Measurements from ENCODE around the gene SLC39A1. TPM values are rescaled to one million over a fixed set of nuclear protein-coding genes. Genes with fewer than 3 reads are reported as not detected.
"Not testable (repeated sequence)": the region's sequence is repeated elsewhere in the genome, so short reads cannot be mapped to it uniquely, and the experiment has no call there.

SLC39A1 gene
- total RNA-seq (2014; rRNA removed; shearing (Covaris generic)): 192 and 204 TPM in 2 replicates

GRCh38 chr1:153963030-153963849 is at the start of gene SLC39A1:
Gene SLC39A1 (minus strand): TSS chr1:153963537. CDS start chr1:153962715, 822 bp downstream.
- DNase-seq (ENCODE audit: low spot score): peak; percentile 98

GRCh38 chr1:154012543-154012942 is 49.2 kb upstream of the SLC39A1 start:
- DNase-seq (ENCODE audit: low spot score): not testable (repeated sequence)

- no peak for DNase-seq (ENCODE audit: low spot score)
Observed at GRCh38 chr1:154012129-154012528, 48.8 kb upstream of the SLC39A1 start.

- DNase-seq (ENCODE audit: low spot score): peak; percentile 44
Observed at GRCh38 chr1:154006136-154006535, 42.8 kb upstream of the SLC39A1 start.

- no peak for DNase-seq (ENCODE audit: low spot score)
Observed at GRCh38 chr1:154000420-154000819, 37.1 kb upstream of the SLC39A1 start.

GRCh38 chr1:153996882-153997281 is 33.5 kb upstream of the SLC39A1 start:
- DNase-seq (ENCODE audit: low spot score): not testable (repeated sequence)

GRCh38 chr1:153995640-153996039 is 32.3 kb upstream of the SLC39A1 start:
- no peak for DNase-seq (ENCODE audit: low spot score)

- no peak for DNase-seq (ENCODE audit: low spot score)
Observed at GRCh38 chr1:153995202-153995601, 31.9 kb upstream of the SLC39A1 start.

GRCh38 chr1:153991806-153992205 is 28.5 kb upstream of the SLC39A1 start:
- DNase-seq (ENCODE audit: low spot score): no peak

GRCh38 chr1:153991151-153991630 is 27.9 kb upstream of the SLC39A1 start:
- no peak for DNase-seq (ENCODE audit: low spot score)

- DNase-seq (ENCODE audit: low spot score): peak; percentile 99
Observed at GRCh38 chr1:153990468-153991150, 27.3 kb upstream of the SLC39A1 start, which contains the start of gene RPS27. Gene RPS27 (plus strand): TSS chr1:153990762. CDS start chr1:153990797, 35 bp downstream.

GRCh38 chr1:153987621-153988020 is 24.3 kb upstream of the SLC39A1 start:
- DNase-seq (ENCODE audit: low spot score): no peak

GRCh38 chr1:153985941-153986761 is 22.8 kb upstream of the SLC39A1 start, which contains the start of gene RAB13:
Gene RAB13 (minus strand): TSS chr1:153986339. CDS start chr1:153986236, 103 bp downstream.
- DNase-seq (ENCODE audit: low spot score): peak; percentile 87

- peak; percentile 78 for DNase-seq (ENCODE audit: low spot score)
Observed at GRCh38 chr1:153985341-153985912, 22.1 kb upstream of the SLC39A1 start.

- DNase-seq (ENCODE audit: low spot score): no peak
Observed at GRCh38 chr1:153984123-153984894, 21.0 kb upstream of the SLC39A1 start.

- DNase-seq (ENCODE audit: low spot score): not testable (repeated sequence)
Observed at GRCh38 chr1:153981735-153982134, 18.4 kb upstream of the SLC39A1 start.

- DNase-seq (ENCODE audit: low spot score): not testable (repeated sequence)
Observed at GRCh38 chr1:153979091-153979490, 15.8 kb upstream of the SLC39A1 start.

GRCh38 chr1:153978274-153978909 is 15.1 kb upstream of the SLC39A1 start:
- no peak for DNase-seq (ENCODE audit: low spot score)

- DNase-seq (ENCODE audit: low spot score): peak; percentile 79
Observed at GRCh38 chr1:153977250-153978240, 14.2 kb upstream of the SLC39A1 start, which contains the start of gene JTB. Gene JTB (minus strand): TSS chr1:153977674. CDS start chr1:153977252, 422 bp downstream.
